Endothelial cell of umbilical vein (primary cell): Measurements from ENCODE around the gene RPGRIP1L. TPM values are rescaled to one million over a fixed set of nuclear protein-coding genes. Genes with fewer than 3 reads are reported as not detected.

Experiments used
- BruUV-seq: library from RNA; stranded (reverse); fragments of 400-500 nt; replicated peaks from 2 replicates; lab custom pipeline; 2021; lab: Mats Ljungman, UMichigan
- CTCF ChIA-PET: fragments of 300-600, 350-600 bp; sonication (Branson Sonifier 250); formaldehyde crosslinking; loops from one replicate; lab custom pipeline; 2021; ENCODE audit warnings: antibody characterized with exemption, inconsistent platforms; lab: Charles Lee
- POLR2A ChIA-PET: fragments of 300-600, 350-600 bp; sonication (Branson Sonifier 250); formaldehyde crosslinking; loops from one replicate; lab custom pipeline; 2021; ENCODE audit warnings: antibody characterized with exemption, inconsistent platforms; lab: Charles Lee
- DNase-seq: peaks from one replicate; pipeline ENCODE4 v3.0.0-alpha.2; 2011; ENCODE audit warnings: low read depth, low spot score
- FAIRE-seq: peaks from 2 replicates; lab custom pipeline; 2011; peaks lifted over from hg19 to GRCh38; lab: Jason Lieb, UNC
- H2AFZ ChIP-seq: 2 replicates; pipeline ENCODE4 v1.6.0; 2012; ENCODE audit warnings: low read depth, low read length, control low read depth, inconsistent platforms
- H3K27ac ChIP-seq: 2 replicates; pipeline ENCODE4 v1.5.1; 2011; ENCODE audit warnings: low read depth, mild to moderate bottlenecking, control low read depth, low read length, moderate library complexity; ENCODE audit not compliant: insufficient read depth
- H3K27me3 ChIP-seq, 2 experiments: 2 replicates each; pipeline versions ENCODE4 v1.6.0 to v1.6.1; 2011; ENCODE audit warnings: low read length in 2 of 2, mixed read lengths in 1 of 2; ENCODE audit not compliant: control insufficient read depth in 2 of 2, insufficient read depth in 2 of 2
- H3K36me3 ChIP-seq, 2 experiments: 2 replicates in 1 of 2; 3 replicates in 1 of 2; pipeline ENCODE4 v1.5.1; 2011; ENCODE audit warnings: low read length in 2 of 2, mild to moderate bottlenecking in 1 of 2, moderate library complexity in 1 of 2; ENCODE audit not compliant: control insufficient read depth in 2 of 2, insufficient read depth in 2 of 2; ENCODE audit errors: extremely low read depth in 1 of 2
- H3K4me1 ChIP-seq: 3 replicates; pipeline ENCODE4 v1.5.1; 2011; ENCODE audit warnings: mild to moderate bottlenecking, low read length; ENCODE audit not compliant: control insufficient read depth, insufficient read depth; ENCODE audit errors: extremely low read depth
- H3K4me2 ChIP-seq: 2 replicates; pipeline ENCODE4 v1.6.1; 2011; ENCODE audit warnings: low read length, control low read depth, mixed read lengths; ENCODE audit not compliant: insufficient read depth
- H3K4me3 ChIP-seq, 3 experiments: fragments of 200-600 bp in 1 of 3; sonication (generic), shearing (Covaris generic) in 1 of 3; replicated peaks in 1 of 3; 2 replicates each; pipeline ENCODE4 v1.5.1; 2011 to 2016; ENCODE audit warnings: control low read depth in 3 of 3, low read length in 3 of 3, mild to moderate bottlenecking in 2 of 3, inconsistent platforms in 1 of 3, low read depth in 1 of 3, moderate library complexity in 1 of 3; ENCODE audit not compliant: insufficient read depth in 1 of 3
- H3K79me2 ChIP-seq: 2 replicates; pipeline ENCODE4 v1.6.0; 2012; ENCODE audit warnings: low read length, inconsistent platforms; ENCODE audit not compliant: control insufficient read depth, insufficient read depth
- H3K9ac ChIP-seq: replicated peaks from 2 replicates; pipeline ENCODE3; 2011; ENCODE audit warnings: low read length, control low read depth; ENCODE audit not compliant: insufficient read depth; ENCODE audit errors: extremely low read depth
- H3K9me1 ChIP-seq: replicated peaks from 3 replicates; pipeline ENCODE4 v1.6.0; 2011; ENCODE audit warnings: mild to moderate bottlenecking, low read length; ENCODE audit not compliant: control insufficient read depth, insufficient read depth; ENCODE audit errors: extremely low read depth
- H3K9me3 ChIP-seq: replicated peaks from 2 replicates; pipeline ENCODE4 v1.5.1; 2012; ENCODE audit warnings: low read length, inconsistent platforms; ENCODE audit not compliant: control insufficient read depth, insufficient read depth
- H4K20me1 ChIP-seq: replicated peaks from 2 replicates; pipeline ENCODE3; 2011; ENCODE audit warnings: mild to moderate bottlenecking, low read length; ENCODE audit not compliant: control insufficient read depth, insufficient read depth; ENCODE audit errors: extremely low read depth
- EZH2 ChIP-seq: IDR thresholded peaks from 2 replicates; pipeline ENCODE4 v1.6.1; 2012; ENCODE audit warnings: borderline replicate concordance, low read depth, mild to moderate bottlenecking, moderate library complexity, low read length, inconsistent platforms; ENCODE audit not compliant: severe bottlenecking
- FOS ChIP-seq: IDR thresholded peaks from 2 replicates; pipeline ENCODE4 v1.6.1; 2011; ENCODE audit warnings: mild to moderate bottlenecking, low read length, moderate library complexity, borderline replicate concordance; ENCODE audit not compliant: insufficient read depth
- JUN ChIP-seq: IDR thresholded peaks from 2 replicates; pipeline ENCODE4 v1.6.1; 2011; ENCODE audit warnings: borderline replicate concordance, low read depth; ENCODE audit not compliant: insufficient read length, insufficient read depth
- MYC ChIP-seq: IDR thresholded peaks from one replicate; pipeline ENCODE4 v1.6.1; 2011; ENCODE audit warnings: mild to moderate bottlenecking, low read depth, low read length
- POLR2A ChIP-seq: IDR thresholded peaks from 2 replicates; pipeline ENCODE4 v1.6.1; 2012; ENCODE audit warnings: low read depth, mild to moderate bottlenecking, control low read depth, low read length
- POLR2AphosphoS5 ChIP-seq: IDR thresholded peaks from 2 replicates; pipeline ENCODE4 v1.6.1; 2012; ENCODE audit warnings: low read depth, mild to moderate bottlenecking, control low read depth, low read length, moderate library complexity; ENCODE audit not compliant: insufficient read depth
- dilution Hi-C: fragments of 300-500 bp; cut with MboI; formaldehyde crosslinking; loops from one replicate; pipeline ENCODE4 v1.15.0; 2019; ENCODE audit warnings: low sequenced_read_pairs; ENCODE audit not compliant: extremely low pct_ligation_motif_present
- intact Hi-C: fragments of 100-400 bp; cut with micrococcal nuclease; formaldehyde crosslinking; loops from one replicate; pipeline ENCODE4 v1.10.0; 2022
- polyA plus RNA-seq, 4 experiments: library from polyadenylated mRNA; depleted of rRNA in 3 of 4; stranded (reverse) in 3 of 4; unstranded in 1 of 4; fragments of >200 nt; gene quantifications; 2 replicates each; pipeline versions ENCODE4 v1.2.1 to v1.2.3, GENCODE V29; 2011 to 2012; ENCODE audit warnings: missing spikeins in 1 of 4
- total RNA-seq: library from RNA; stranded (reverse); gene quantifications from 2 replicates; pipeline ENCODE4 v1.2.3, GENCODE V29; 2021
- TF ChIP-seq, protein P1 (sequence below), 2 donors: IDR thresholded peaks; 1 replicate in 1 of 2; 2 replicates in 1 of 2; pipeline ENCODE4 v1.5.1; 2011; ENCODE audit warnings: low read length in 2 of 2, mild to moderate bottlenecking in 2 of 2, moderate library complexity in 2 of 2, control low read depth in 1 of 2, inconsistent platforms in 1 of 2, low read depth in 1 of 2; ENCODE audit not compliant: insufficient read depth in 1 of 2; ENCODE audit errors: extremely low read depth in 1 of 2

Gene RPGRIP1L
- total and polyA plus RNA-seq, 2 donors (not counting 3 experiments of a cell fraction or from before 2014, with no cell fraction given) = 3.2 to 13.2 TPM

- Histone ChIP-seq H3K27me3 (no peaks in the 10 kb centered on the region), H4K20me1 (peaks cover 2% of the 10 kb centered on the region), H3K9me3 (no peaks in the 10 kb centered on the region), H2AFZ (no peak overlapping the region), H3K36me3 (no peaks in the 10 kb centered on the region), H3K4me3 (no peak overlapping the region), H3K9me1 (no peaks in the 10 kb centered on the region), H3K79me2 (peaks cover 55% of the 10 kb centered on the region), H3K27ac (no peak overlapping the region), H3K9ac (no peak overlapping the region), H3K4me2 (no peak overlapping the region), H3K4me1 (peaks cover 3% of the 10 kb centered on the region)
- intact Hi-C loops = loop anchor here (10.0 kb wide), 1 partner anchor 1216 kb away; no protein-coding TSS in a partner anchor
- ChIA-PET POLR2A (no interaction called here), CTCF (no interaction called here)
- FAIRE-seq (no peak), DNase-seq (no peak)
- no peak for TF ChIP-seq EZH2
- no peak for TF ChIP-seq FOS
- no peak for TF ChIP-seq MYC
- TF ChIP-seq POLR2A = no peak
- TF ChIP-seq POLR2AphosphoS5 = no peak
- TF ChIP-seq, protein P1, sequence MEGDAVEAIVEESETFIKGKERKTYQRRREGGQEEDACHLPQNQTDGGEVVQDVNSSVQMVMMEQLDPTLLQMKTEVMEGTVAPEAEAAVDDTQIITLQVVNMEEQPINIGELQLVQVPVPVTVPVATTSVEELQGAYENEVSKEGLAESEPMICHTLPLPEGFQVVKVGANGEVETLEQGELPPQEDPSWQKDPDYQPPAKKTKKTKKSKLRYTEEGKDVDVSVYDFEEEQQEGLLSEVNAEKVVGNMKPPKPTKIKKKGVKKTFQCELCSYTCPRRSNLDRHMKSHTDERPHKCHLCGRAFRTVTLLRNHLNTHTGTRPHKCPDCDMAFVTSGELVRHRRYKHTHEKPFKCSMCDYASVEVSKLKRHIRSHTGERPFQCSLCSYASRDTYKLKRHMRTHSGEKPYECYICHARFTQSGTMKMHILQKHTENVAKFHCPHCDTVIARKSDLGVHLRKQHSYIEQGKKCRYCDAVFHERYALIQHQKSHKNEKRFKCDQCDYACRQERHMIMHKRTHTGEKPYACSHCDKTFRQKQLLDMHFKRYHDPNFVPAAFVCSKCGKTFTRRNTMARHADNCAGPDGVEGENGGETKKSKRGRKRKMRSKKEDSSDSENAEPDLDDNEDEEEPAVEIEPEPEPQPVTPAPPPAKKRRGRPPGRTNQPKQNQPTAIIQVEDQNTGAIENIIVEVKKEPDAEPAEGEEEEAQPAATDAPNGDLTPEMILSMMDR (IDR thresholded peaks at IDR 0.05; ENCODE audit: extremely low read depth in 1 of 2, insufficient read depth in 1 of 2, low read depth in 1 of 2, low read length in 2 of 2) = no peak
- BruUV-seq = no TSS peak
- dilution Hi-C loops = no loop called here
Measured at GRCh38 chr16:53708490-53708889, 4.8 kb upstream of the RPGRIP1L start.

GRCh38 chr16:53707671-53708070, 4.0 kb upstream of the RPGRIP1L start:
- Histone ChIP-seq H4K20me1 (peaks cover 2% of the 10 kb centered on the region), H3K27ac (no peak overlapping the region), H3K36me3 (no peaks in the 10 kb centered on the region), H3K4me3 (no peak overlapping the region), H3K4me2 (no peak overlapping the region), H3K9me1 (no peaks in the 10 kb centered on the region), H3K27me3 (no peaks in the 10 kb centered on the region), H3K9me3 (no peaks in the 10 kb centered on the region), H3K9ac (no peak overlapping the region), H3K4me1 (peaks cover 3% of the 10 kb centered on the region), H3K79me2 (peaks cover 55% of the 10 kb centered on the region), H2AFZ (no peak overlapping the region)
- FAIRE-seq (no peak), DNase-seq (no peak)
- TF ChIP-seq JUN (no peak), POLR2AphosphoS5 (no peak), FOS (no peak)
- TF ChIP-seq, protein P1 (IDR thresholded peaks at IDR 0.05; ENCODE audit: extremely low read depth in 1 of 2, insufficient read depth in 1 of 2, low read depth in 1 of 2, low read length in 2 of 2) = no peak
- BruUV-seq = no TSS peak
- intact Hi-C loops = loop anchor here (10.0 kb wide), 1 partner anchor 1217 kb away; no protein-coding TSS in a partner anchor
- ChIA-PET POLR2A (no interaction called here), CTCF (no interaction called here)
- dilution Hi-C loops = no loop called here
